ENCODE data around the gene CAMP.

Gene CAMP

GRCh38 chr3:48215019-48215418, 8.3 kb upstream of the CAMP start:
- no peak overlapping the region for H3K4me3 ChIP-seq (ENCODE audit: low read depth, low read length)
- no peaks in the 10 kb centered on the region for H3K27me3 ChIP-seq (ENCODE audit: control insufficient read depth, insufficient read depth, low read length)
- no peaks in the 10 kb centered on the region for H3K9me3 ChIP-seq (ENCODE audit: control insufficient read depth, insufficient read depth, low read length)
- H3K27ac ChIP-seq (ENCODE audit: low read depth, low read length), result no peak overlapping the region
- H3K9ac ChIP-seq (ENCODE audit: low read depth, low read length), result no peak overlapping the region
- H3K4me1 ChIP-seq (ENCODE audit: control insufficient read depth, insufficient read depth, low read length), result no peaks in the 10 kb centered on the region
- H3K36me3 ChIP-seq (ENCODE audit: control insufficient read depth, insufficient read depth, low read length), result no peaks in the 10 kb centered on the region

DNA sequence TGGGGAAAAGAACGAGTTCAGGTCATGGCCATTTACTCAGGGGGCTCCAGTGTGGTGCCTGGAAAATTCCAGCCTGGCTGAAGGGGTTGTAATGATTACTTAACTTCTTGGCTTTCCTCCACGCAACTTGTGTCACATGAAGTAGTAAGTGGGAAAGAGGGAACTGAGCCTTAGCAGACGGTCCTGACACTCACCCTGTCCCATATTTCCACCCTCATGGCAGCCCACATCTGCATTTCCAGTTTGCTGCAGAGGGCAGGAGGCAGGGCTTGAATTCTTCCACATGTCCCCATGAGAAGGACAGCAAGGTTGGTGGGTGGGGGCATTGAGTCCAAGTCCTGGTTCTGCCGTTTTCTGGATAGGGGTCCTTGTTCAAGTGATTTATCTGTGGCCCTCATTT, 7.8 kb upstream of the CAMP start:
- H3K4me1 ChIP-seq (ENCODE audit: control insufficient read depth, insufficient read depth, low read length), result no peaks in the 10 kb centered on the region
- no peaks in the 10 kb centered on the region for H3K9me3 ChIP-seq (ENCODE audit: control insufficient read depth, insufficient read depth, low read length)
- H3K36me3 ChIP-seq (ENCODE audit: control insufficient read depth, insufficient read depth, low read length), result no peaks in the 10 kb centered on the region
- no peak overlapping the region for H3K4me3 ChIP-seq (ENCODE audit: low read depth, low read length)
- no peak overlapping the region for H3K9ac ChIP-seq (ENCODE audit: low read depth, low read length)
- no peak overlapping the region for H3K27ac ChIP-seq (ENCODE audit: low read depth, low read length)
- no peaks in the 10 kb centered on the region for H3K27me3 ChIP-seq (ENCODE audit: control insufficient read depth, insufficient read depth, low read length)

- H3K4me3 ChIP-seq (ENCODE audit: low read depth, low read length), result no peak overlapping the region
- H3K9ac ChIP-seq (ENCODE audit: low read depth, low read length), result no peak overlapping the region
- no peaks in the 10 kb centered on the region for H3K27me3 ChIP-seq (ENCODE audit: control insufficient read depth, insufficient read depth, low read length)
- no peak overlapping the region for H3K27ac ChIP-seq (ENCODE audit: low read depth, low read length)
- no peaks in the 10 kb centered on the region for H3K4me1 ChIP-seq (ENCODE audit: control insufficient read depth, insufficient read depth, low read length)
- no peaks in the 10 kb centered on the region for H3K9me3 ChIP-seq (ENCODE audit: control insufficient read depth, insufficient read depth, low read length)
- H3K36me3 ChIP-seq (ENCODE audit: control insufficient read depth, insufficient read depth, low read length), result no peaks in the 10 kb centered on the region
Observed at GRCh38 chr3:48215876-48216275, 7.4 kb upstream of the CAMP start.

GRCh38 chr3:48217449-48217848, 5.8 kb upstream of the CAMP start:
- no peaks in the 10 kb centered on the region for H3K36me3 ChIP-seq (ENCODE audit: control insufficient read depth, insufficient read depth, low read length)
- H3K4me1 ChIP-seq (ENCODE audit: control insufficient read depth, insufficient read depth, low read length), result no peaks in the 10 kb centered on the region
- no peak overlapping the region for H3K27ac ChIP-seq (ENCODE audit: low read depth, low read length)
- no peaks in the 10 kb centered on the region for H3K9me3 ChIP-seq (ENCODE audit: control insufficient read depth, insufficient read depth, low read length)
- no peak overlapping the region for H3K9ac ChIP-seq (ENCODE audit: low read depth, low read length)
- no peaks in the 10 kb centered on the region for H3K27me3 ChIP-seq (ENCODE audit: control insufficient read depth, insufficient read depth, low read length)
- H3K4me3 ChIP-seq (ENCODE audit: low read depth, low read length), result no peak overlapping the region

DNA sequence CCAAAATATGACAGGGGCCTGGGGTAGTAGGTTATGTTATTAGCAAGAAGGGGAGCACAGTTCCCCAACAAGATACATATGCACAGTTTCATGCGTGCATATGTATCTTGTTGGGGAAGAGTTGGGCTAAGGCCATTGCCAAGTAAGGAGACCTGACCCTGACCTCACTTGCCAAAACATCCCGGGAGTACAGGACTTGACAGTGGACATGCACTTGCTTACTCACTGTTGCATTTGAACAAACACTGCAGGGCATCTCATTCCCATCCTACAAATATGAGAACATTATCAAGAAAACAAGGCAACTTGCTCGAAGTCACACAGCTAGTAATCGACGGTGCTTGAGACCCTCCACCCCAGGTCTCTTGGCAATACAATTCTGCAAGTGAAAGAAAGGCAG, 4.8 kb upstream of the CAMP start:
- no peak overlapping the region for H3K9ac ChIP-seq (ENCODE audit: low read depth, low read length)
- no peaks in the 10 kb centered on the region for H3K9me3 ChIP-seq (ENCODE audit: control insufficient read depth, insufficient read depth, low read length)
- no peak overlapping the region for H3K27ac ChIP-seq (ENCODE audit: low read depth, low read length)
- H3K4me3 ChIP-seq (ENCODE audit: low read depth, low read length), result no peak overlapping the region
- H3K27me3 ChIP-seq (ENCODE audit: control insufficient read depth, insufficient read depth, low read length), result no peaks in the 10 kb centered on the region
- no peaks in the 10 kb centered on the region for H3K36me3 ChIP-seq (ENCODE audit: control insufficient read depth, insufficient read depth, low read length)
- no peaks in the 10 kb centered on the region for H3K4me1 ChIP-seq (ENCODE audit: control insufficient read depth, insufficient read depth, low read length)

DNA sequence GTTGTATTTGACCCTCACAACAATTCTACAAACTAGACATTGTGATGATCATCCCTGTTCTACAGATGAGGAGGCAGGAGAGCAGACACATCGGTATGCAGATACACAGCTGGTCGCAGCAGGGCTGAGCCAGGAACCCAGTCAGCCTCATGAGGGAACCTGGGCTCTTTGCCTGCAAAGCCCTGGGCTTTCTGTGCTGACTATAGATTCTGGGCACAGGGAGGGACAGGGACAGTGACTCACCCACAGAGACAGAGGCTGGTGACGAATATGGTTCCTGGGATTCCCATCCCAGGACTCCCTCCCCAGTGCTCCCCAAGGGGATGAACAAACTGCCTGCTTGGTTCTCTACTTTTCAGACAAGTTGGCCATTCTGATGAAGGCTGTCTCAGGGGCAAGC, 3.8 kb upstream of the CAMP start:
- Histone ChIP-seq H3K36me3 (ENCODE audit: control insufficient read depth, insufficient read depth, low read length) (no peaks in the 10 kb centered on the region), H3K4me1 (ENCODE audit: control insufficient read depth, insufficient read depth, low read length) (no peaks in the 10 kb centered on the region), H3K27ac (ENCODE audit: low read depth, low read length) (no peak overlapping the region), H3K27me3 (ENCODE audit: control insufficient read depth, insufficient read depth, low read length) (no peaks in the 10 kb centered on the region), H3K4me3 (ENCODE audit: low read depth, low read length) (no peak overlapping the region), H3K9ac (ENCODE audit: low read depth, low read length) (no peak overlapping the region), H3K9me3 (ENCODE audit: control insufficient read depth, insufficient read depth, low read length) (no peaks in the 10 kb centered on the region)

DNA sequence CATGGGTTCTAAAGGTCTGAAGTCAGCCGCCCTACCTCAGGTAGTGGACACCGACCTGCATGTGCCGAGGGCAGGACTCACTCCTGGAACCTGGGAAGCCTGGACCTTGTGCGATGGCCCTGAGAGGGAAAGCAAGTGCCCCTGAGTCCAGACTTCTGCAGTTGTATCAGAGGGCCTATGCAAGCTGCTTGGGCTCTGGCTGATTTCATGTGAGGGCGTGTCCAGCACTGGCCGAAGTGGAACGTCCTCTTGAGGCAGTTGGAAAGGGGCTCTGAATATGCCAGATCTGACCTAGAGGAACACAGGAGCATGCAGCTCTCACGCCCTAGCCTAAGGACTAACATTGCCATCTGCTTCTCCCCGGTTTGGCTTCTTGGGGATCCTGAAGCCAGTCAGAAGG, 2.5 kb upstream of the CAMP start:
- no peaks in the 10 kb centered on the region for H3K9me3 ChIP-seq (ENCODE audit: control insufficient read depth, insufficient read depth, low read length)

GRCh38 chr3:48225587-48225986, 2.3 kb downstream of the CAMP start:
- Histone ChIP-seq H3K4me3 (ENCODE audit: low read depth, low read length) (no peak overlapping the region), H3K36me3 (ENCODE audit: control insufficient read depth, insufficient read depth, low read length) (no peaks in the 10 kb centered on the region), H3K9ac (ENCODE audit: low read depth, low read length) (no peak overlapping the region), H3K4me1 (ENCODE audit: control insufficient read depth, insufficient read depth, low read length) (no peaks in the 10 kb centered on the region), H3K27ac (ENCODE audit: low read depth, low read length) (no peak overlapping the region), H3K9me3 (ENCODE audit: control insufficient read depth, insufficient read depth, low read length) (no peaks in the 10 kb centered on the region), H3K27me3 (ENCODE audit: control insufficient read depth, insufficient read depth, low read length) (no peaks in the 10 kb centered on the region)

More for the DNA sequence above, 2.5 kb upstream of the CAMP start:
- H3K4me1 ChIP-seq (ENCODE audit: control insufficient read depth, insufficient read depth, low read length), result no peaks in the 10 kb centered on the region
- no peak overlapping the region for H3K4me3 ChIP-seq (ENCODE audit: low read depth, low read length)
- no peak overlapping the region for H3K9ac ChIP-seq (ENCODE audit: low read depth, low read length)
- no peak overlapping the region for H3K27ac ChIP-seq (ENCODE audit: low read depth, low read length)
- H3K36me3 ChIP-seq (ENCODE audit: control insufficient read depth, insufficient read depth, low read length), result no peaks in the 10 kb centered on the region
- H3K27me3 ChIP-seq (ENCODE audit: control insufficient read depth, insufficient read depth, low read length), result no peaks in the 10 kb centered on the region

DNA sequence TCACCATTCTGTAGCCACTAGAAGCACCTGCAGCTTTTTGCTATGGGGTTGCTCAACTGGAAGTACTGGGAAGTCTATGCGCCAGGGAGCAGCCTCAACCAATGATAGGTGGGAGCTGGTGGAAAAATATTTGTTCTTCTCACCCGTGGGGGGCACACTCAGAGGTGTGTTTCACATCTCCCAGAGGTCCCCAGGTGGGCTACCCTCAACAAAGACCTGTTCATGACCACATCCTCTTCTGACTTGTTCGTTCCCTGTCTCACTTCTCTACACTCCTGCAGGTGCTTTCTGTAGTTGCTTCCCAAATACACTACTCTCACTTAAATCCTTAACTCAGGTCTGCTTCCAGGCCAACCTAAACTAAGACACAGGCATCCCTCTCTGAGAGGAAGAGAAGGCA, 3.6 kb downstream of the CAMP start:
- Histone ChIP-seq H3K9ac (ENCODE audit: low read depth, low read length) (no peak overlapping the region), H3K36me3 (ENCODE audit: control insufficient read depth, insufficient read depth, low read length) (no peaks in the 10 kb centered on the region), H3K27ac (ENCODE audit: low read depth, low read length) (no peak overlapping the region), H3K4me3 (ENCODE audit: low read depth, low read length) (no peak overlapping the region), H3K4me1 (ENCODE audit: control insufficient read depth, insufficient read depth, low read length) (peaks cover 3% of the 10 kb centered on the region), H3K27me3 (ENCODE audit: control insufficient read depth, insufficient read depth, low read length) (no peaks in the 10 kb centered on the region), H3K9me3 (ENCODE audit: control insufficient read depth, insufficient read depth, low read length) (no peaks in the 10 kb centered on the region)

- Histone ChIP-seq H3K4me3 (ENCODE audit: low read depth, low read length) (no peak overlapping the region), H3K9me3 (ENCODE audit: control insufficient read depth, insufficient read depth, low read length) (peaks cover 9% of the 10 kb centered on the region), H3K27ac (ENCODE audit: low read depth, low read length) (no peak overlapping the region), H3K36me3 (ENCODE audit: control insufficient read depth, insufficient read depth, low read length) (no peaks in the 10 kb centered on the region), H3K27me3 (ENCODE audit: control insufficient read depth, insufficient read depth, low read length) (no peaks in the 10 kb centered on the region), H3K9ac (ENCODE audit: low read depth, low read length) (no peak overlapping the region), H3K4me1 (ENCODE audit: control insufficient read depth, insufficient read depth, low read length) (peaks cover 5% of the 10 kb centered on the region)
Observed at GRCh38 chr3:48232232-48232631, 8.9 kb downstream of the CAMP start.

DNA sequence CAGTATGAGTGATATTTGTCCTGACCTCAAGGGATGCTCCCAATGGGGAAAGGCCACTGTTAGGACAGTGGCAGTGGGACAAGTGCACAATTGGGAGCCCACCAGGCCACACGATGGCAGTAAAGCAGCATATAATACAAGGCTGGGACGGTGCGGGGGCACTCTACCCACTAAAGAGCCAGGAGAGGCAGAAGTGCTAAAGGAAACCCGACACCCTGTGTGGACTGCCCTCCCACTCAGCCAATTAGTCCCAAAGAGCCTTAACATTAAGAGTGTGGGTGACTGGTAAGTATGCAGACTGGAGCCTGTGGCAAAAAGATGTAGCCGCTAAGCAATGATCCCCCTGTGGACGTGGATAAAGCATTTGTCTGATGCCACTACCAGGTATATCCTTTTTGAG, 9.4 kb downstream of the CAMP start:
- Histone ChIP-seq H3K9ac (ENCODE audit: low read depth, low read length) (no peak overlapping the region), H3K4me3 (ENCODE audit: low read depth, low read length) (no peak overlapping the region)

DNA sequence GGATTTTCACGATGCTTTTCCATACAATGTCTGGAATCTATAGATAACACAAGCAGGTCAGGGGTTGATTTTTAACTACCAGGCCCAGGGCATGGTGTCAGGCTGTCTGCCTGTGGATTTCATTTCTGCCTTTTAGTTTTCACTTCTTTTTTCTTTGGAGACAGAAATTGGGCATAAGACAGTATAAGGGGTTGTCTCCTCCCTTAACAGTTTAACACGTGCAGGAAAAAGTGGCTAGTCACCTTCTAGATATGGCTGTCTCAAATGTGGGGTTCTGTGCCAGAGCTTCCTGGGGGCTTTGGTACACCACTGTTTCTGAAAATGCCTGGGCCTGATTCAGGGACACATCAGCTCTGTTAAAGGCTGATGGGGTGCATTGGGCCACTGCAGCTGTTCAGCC, 10.2 kb downstream of the CAMP start:
- Histone ChIP-seq H3K4me3 (ENCODE audit: low read depth, low read length) (no peak overlapping the region), H3K9me3 (ENCODE audit: control insufficient read depth, insufficient read depth, low read length) (peaks cover 9% of the 10 kb centered on the region), H3K27me3 (ENCODE audit: control insufficient read depth, insufficient read depth, low read length) (no peaks in the 10 kb centered on the region), H3K9ac (ENCODE audit: low read depth, low read length) (no peak overlapping the region), H3K4me1 (ENCODE audit: control insufficient read depth, insufficient read depth, low read length) (peaks cover 5% of the 10 kb centered on the region), H3K36me3 (ENCODE audit: control insufficient read depth, insufficient read depth, low read length) (no peaks in the 10 kb centered on the region), H3K27ac (ENCODE audit: low read depth, low read length) (no peak overlapping the region)

More for the DNA sequence above, 9.4 kb downstream of the CAMP start:
- H3K4me1 ChIP-seq (ENCODE audit: control insufficient read depth, insufficient read depth, low read length), result peaks cover 5% of the 10 kb centered on the region
- H3K27me3 ChIP-seq (ENCODE audit: control insufficient read depth, insufficient read depth, low read length), result no peaks in the 10 kb centered on the region
- H3K36me3 ChIP-seq (ENCODE audit: control insufficient read depth, insufficient read depth, low read length), result no peaks in the 10 kb centered on the region
- H3K27ac ChIP-seq (ENCODE audit: low read depth, low read length), result no peak overlapping the region
- H3K9me3 ChIP-seq (ENCODE audit: control insufficient read depth, insufficient read depth, low read length), result peaks cover 9% of the 10 kb centered on the region
